ENCODE data around the gene NUDT8.

NUDT8 gene

GRCh38 chr11:67629386-67630227, at the start of gene NUDT8:
Gene NUDT8, minus strand, starts transcription at chr11:67629937. Its CDS starts 26 bp downstream, at chr11:67629911.
- DNase-seq (ENCODE audit: low spot score) = peak; percentile 80

- DNase-seq (ENCODE audit: low spot score) = no peak
Observed at GRCh38 chr11:67675058-67675747, 45.5 kb upstream of the NUDT8 start.

GRCh38 chr11:67674442-67674871, 44.7 kb upstream of the NUDT8 start, which contains the start of gene ALDH3B2:
Gene ALDH3B2, minus strand, starts transcription at chr11:67674623. Its CDS starts 7,688 bp downstream, at chr11:67666935.
- DNase-seq (ENCODE audit: low spot score) = no peak

- no peak for DNase-seq (ENCODE audit: low spot score)
Observed at GRCh38 chr11:67673902-67674301, 44.2 kb upstream of the NUDT8 start.

- no peak for DNase-seq (ENCODE audit: low spot score)
Observed at GRCh38 chr11:67673358-67673757, 43.6 kb upstream of the NUDT8 start.

GRCh38 chr11:67671211-67671520, 41.4 kb upstream of the NUDT8 start:
- DNase-seq (ENCODE audit: low spot score) = no peak

GRCh38 chr11:67670316-67671210, 40.8 kb upstream of the NUDT8 start:
- DNase-seq (ENCODE audit: low spot score) = no peak

GRCh38 chr11:67668192-67668551, 38.4 kb upstream of the NUDT8 start:
- no peak for DNase-seq (ENCODE audit: low spot score)

GRCh38 chr11:67667490-67668191, 37.9 kb upstream of the NUDT8 start:
- DNase-seq (ENCODE audit: low spot score) = no peak

GRCh38 chr11:67666676-67667489, 37.1 kb upstream of the NUDT8 start:
- no peak for DNase-seq (ENCODE audit: low spot score)

GRCh38 chr11:67666303-67666645, 36.5 kb upstream of the NUDT8 start:
- DNase-seq (ENCODE audit: low spot score) = no peak

GRCh38 chr11:67665541-67666302, 36.0 kb upstream of the NUDT8 start:
- DNase-seq (ENCODE audit: low spot score) = peak; percentile 36

GRCh38 chr11:67664696-67665540, 35.2 kb upstream of the NUDT8 start:
- no peak for DNase-seq (ENCODE audit: low spot score)

- DNase-seq (ENCODE audit: low spot score) = no peak
Observed at GRCh38 chr11:67664213-67664585, 34.5 kb upstream of the NUDT8 start.

GRCh38 chr11:67663532-67664212, 33.9 kb upstream of the NUDT8 start:
- no peak for DNase-seq (ENCODE audit: low spot score)

GRCh38 chr11:67662835-67663531, 33.2 kb upstream of the NUDT8 start:
- DNase-seq (ENCODE audit: low spot score) = no peak

GRCh38 chr11:67662142-67662834, 32.6 kb upstream of the NUDT8 start:
- no peak for DNase-seq (ENCODE audit: low spot score)

Data from SW480 (cell line).